NOMO-1 treated with DMSO at 0.1 percent for 48 hours (cell line): ENCODE data around the gene ATP9A.
"Not testable (repeated sequence)": the region's sequence is repeated elsewhere in the genome, so short reads cannot be mapped to it uniquely, and the experiment has no call there.

Experiments used
- DNase-seq: peaks from one replicate; lab custom pipeline; 2025; ENCODE audit not compliant: unreplicated experiment; lab: John Stamatoyannopoulos, UW

Gene ATP9A

DNA sequence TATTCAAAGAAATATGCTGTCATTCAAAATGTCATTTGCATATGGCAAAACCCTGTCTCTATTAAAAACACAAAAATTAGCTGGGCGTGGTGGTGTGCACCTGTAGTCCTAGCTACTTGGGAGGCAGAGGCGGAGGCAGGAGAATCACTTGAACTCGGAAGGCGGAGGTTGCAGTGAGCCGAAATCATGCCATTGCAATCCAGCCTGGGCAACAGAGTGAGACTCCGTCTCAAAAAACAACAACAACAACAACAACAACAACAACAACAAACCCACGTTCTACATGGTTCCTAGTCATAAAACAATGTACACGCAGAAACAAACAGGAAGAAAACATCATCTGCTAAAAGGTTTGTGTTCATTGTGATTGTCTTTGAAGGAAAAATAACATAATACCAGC, 15.0 kb downstream of the ATP9A start:
- not testable (repeated sequence) for DNase-seq

GRCh38 chr20:51752343-51752951, 15.7 kb downstream of the ATP9A start:
- no peak for DNase-seq

DNA sequence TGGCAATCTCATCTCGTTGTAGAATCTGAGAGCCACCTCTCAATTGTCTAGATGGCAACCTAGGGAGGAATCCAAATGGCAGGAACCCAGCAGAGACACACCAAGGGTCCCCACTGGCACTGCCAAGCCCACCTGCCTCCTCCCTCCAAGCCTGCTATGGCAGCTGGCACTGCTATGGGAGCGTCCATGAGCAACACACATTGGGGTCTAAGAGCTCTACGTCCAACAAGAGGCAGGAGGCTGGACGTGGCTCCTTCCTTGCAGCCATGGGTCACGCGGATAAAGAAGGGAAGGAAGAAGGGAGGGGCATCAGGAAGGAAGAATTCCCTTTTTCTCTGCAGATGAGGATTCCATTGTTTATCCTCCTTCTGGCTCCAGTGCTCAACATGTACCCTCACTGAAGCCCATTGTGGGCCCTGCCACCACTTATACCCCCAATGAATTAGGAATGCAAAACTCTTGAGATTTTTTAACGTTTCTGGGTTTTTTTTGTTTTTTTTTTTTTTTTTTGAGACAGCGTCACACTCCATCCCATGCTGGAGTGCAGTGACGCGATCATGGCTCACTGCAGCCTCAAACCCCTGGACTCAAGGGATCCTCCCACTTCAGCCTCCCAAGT, 17.3 kb downstream of the ATP9A start:
- no peak for DNase-seq

- no peak for DNase-seq
Measured at GRCh38 chr20:51750037-51750769, 18.0 kb downstream of the ATP9A start.

DNA sequence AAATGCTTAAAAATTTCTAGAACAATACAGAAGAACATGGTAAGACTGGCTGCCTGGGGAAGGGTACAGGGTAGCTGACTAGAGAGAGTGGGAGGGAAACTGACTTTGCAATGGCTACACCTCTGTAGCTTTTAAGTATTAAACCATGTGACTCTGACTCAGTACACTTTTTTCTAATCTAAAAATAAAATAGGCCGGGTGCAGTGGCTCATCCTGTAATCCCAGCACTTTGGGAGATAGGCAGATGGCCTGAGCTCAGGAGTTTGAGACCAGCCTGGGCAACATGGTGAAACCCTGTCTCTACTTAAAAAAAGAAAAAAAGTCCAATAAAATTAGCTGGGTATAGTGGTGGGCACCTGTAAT, 18.5 kb downstream of the ATP9A start:
- no peak for DNase-seq

- DNase-seq: no peak
Measured at GRCh38 chr20:51747182-51747911, 20.8 kb downstream of the ATP9A start.

GRCh38 chr20:51745804-51746203, 22.4 kb downstream of the ATP9A start:
- no peak for DNase-seq

DNA sequence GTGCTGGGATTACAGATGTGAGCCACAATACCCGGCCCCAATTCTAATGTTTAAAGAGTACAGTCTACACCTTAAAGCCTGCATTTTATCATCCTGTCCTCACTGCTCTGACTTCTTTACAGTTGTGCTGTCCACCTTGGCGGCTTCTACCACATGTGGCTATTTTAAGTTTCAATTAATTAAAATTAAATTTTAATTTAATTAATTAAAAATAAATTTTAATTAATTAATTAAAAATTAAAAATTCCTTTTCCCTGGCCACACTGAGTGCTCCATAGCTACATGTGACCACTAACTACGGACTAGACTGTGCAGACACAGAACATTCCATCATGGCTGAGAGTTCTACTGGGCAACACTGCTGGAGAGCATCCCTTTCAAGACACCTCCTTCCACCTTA, 27.4 kb downstream of the ATP9A start:
- no peak for DNase-seq

DNA sequence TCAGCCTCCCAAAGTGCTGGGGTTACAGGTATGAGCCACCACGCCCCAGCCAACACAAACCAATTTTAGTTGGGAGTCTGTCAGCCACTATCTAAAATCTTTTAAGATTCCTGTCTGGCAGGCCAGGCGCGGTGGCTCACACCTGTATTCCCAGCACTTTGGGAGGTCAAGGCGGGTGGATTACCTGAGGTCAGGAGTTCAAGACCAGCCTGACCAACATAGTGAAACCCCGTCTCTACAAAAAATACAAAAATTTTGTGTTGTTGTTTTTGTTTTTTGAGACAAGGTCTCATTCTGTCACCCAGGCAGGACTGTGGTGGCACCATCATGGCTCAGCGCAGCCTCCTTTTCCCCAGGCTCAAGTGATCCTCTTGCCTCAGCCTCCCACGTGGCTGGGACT, 27.9 kb downstream of the ATP9A start:
- DNase-seq: not testable (repeated sequence)

DNA sequence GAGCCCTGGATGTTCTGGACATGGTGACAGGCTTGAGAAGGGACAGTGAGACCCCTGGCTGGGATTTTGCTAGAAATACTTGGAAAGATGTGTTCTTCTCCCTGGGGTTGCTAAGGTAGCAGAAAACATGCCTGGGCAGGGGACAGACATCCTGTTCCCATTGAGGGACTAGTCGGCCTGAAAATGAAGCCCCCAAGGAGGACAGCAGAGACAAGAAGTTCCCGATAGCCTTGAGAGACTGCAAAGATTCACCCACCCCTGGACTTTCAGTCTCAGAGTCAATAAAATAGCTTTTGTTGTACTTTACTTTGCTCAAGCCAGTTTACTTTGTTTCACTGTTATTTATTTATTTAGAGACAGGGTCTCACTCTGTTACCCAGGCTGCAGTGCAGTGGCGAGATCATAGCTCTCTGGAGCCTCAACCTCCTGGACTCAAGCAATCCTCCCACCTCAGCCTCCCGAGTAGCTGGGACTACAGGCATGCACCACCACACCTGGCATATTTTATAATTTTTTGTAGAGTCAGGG, 28.4 kb downstream of the ATP9A start:
- DNase-seq: no peak

GRCh38 chr20:51738877-51739447, 29.2 kb downstream of the ATP9A start:
- DNase-seq: no peak

DNA sequence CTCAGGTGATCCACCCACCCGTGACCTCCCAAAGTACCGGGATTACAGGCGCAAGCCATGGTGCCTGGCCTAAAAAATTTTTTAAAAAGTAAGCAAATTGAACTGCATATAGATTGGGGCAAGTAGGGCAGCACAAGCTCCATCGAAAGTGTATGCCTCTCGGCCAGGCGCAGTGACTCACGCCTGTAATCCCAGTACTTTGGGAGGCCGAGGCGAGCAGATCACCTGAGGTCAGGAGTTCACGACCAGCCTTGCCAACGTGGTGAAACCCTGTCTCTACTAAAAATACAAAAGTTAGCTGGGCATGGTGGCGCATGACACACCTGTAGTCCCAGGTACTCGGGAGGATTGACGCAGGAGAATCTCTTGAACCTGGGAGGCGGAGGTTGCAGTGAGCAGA, 29.9 kb downstream of the ATP9A start:
- DNase-seq: not testable (repeated sequence)

GRCh38 chr20:51736947-51737346, 31.2 kb downstream of the ATP9A start:
- no peak for DNase-seq

GRCh38 chr20:51735728-51736600, 32.2 kb downstream of the ATP9A start:
- DNase-seq: no peak

- DNase-seq: no peak
Measured at GRCh38 chr20:51734876-51735720, 33.1 kb downstream of the ATP9A start.

DNA sequence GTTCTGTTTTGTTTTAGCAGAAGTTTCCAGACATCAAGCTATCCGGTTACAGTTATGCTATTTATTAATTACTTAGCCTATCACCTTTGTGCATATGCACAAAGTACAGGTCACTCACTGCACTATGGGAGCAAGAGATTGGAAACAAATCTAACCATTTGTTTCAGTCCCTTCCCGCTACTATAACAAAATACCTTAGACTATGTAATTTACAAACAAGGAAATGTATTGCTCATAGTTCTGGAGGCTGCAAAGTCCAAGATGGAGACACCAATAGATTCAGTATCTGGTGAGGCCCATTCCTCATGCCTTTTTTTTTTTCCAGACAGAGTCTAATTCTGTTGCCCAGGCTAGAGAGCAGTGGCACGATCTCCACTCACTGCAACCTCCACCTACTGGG, 35.1 kb downstream of the ATP9A start:
- no peak for DNase-seq

GRCh38 chr20:51732096-51732791, 35.9 kb downstream of the ATP9A start:
- DNase-seq: no peak

- no peak for DNase-seq
Measured at GRCh38 chr20:51731731-51732095, 36.5 kb downstream of the ATP9A start.

DNA sequence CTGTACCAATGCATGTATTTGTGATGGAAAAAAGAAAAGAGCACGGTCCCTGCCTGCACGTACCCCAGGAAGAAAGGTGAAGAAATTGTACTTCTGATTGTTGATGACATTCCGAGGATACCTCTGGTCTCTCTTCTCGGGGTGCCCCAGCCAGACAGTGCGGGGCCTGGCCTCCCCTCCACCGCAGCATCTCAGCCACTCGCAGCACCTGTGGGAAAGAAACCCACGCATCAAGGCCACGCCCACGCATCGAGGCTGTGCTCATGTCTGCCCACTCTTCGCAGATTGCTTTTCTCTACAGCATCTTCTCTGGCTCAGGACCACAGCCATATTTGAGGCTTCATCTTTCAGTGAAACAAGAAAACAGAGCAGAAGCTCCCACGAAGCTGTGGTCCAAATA, 38.4 kb downstream of the ATP9A start:
- DNase-seq: no peak
